OCI-LY3 (cell line): Measurements from ENCODE around the gene MUC5B.

Experiments
- H2AFZ ChIP-seq: fragments of 200-600, 300-600 bp; shearing (Covaris generic); 2 replicates; pipeline ENCODE4 v1.6.0; 2014; ENCODE audit warnings: antibody characterized with exemption, low read depth, low read length
- H3K27ac ChIP-seq: fragments of 200-600, 300-600 bp; sonication (generic); 2 replicates; pipeline ENCODE4 v1.5.1; 2014; ENCODE audit warnings: mild to moderate bottlenecking, low read length, moderate library complexity, mixed read lengths
- H3K27me3 ChIP-seq: fragments of 200-600, 300-600 bp; sonication (generic); 2 replicates; pipeline ENCODE4 v1.6.1; 2014; ENCODE audit warnings: low read depth, low read length, mixed read lengths
- H3K36me3 ChIP-seq: fragments of 200-600, 300-600 bp; sonication (generic); replicated peaks from 2 replicates; pipeline ENCODE3; 2014; ENCODE audit warnings: low read depth, low read length, mixed read lengths
- H3K4me1 ChIP-seq: fragments of 300-600, 200-600 bp; sonication (generic); 2 replicates; pipeline ENCODE4 v1.6.1; 2014; ENCODE audit warnings: low read length, mixed read lengths
- H3K4me2 ChIP-seq: fragments of 200-600, 300-600 bp; sonication (generic); 2 replicates; pipeline ENCODE4 v1.6.1; 2014; ENCODE audit warnings: low read length, mixed read lengths
- H3K4me3 ChIP-seq: fragments of 300-600, 200-600 bp; sonication (generic); 2 replicates; pipeline ENCODE4 v1.5.1; 2014; ENCODE audit warnings: antibody characterized with exemption, mild to moderate bottlenecking, low read length, moderate library complexity
- H3K79me2 ChIP-seq: fragments of 300-600, 200-600 bp; shearing (Covaris generic); 2 replicates; pipeline ENCODE4 v1.6.1; 2014; ENCODE audit warnings: mild to moderate bottlenecking, low read length, mixed read lengths
- H3K9ac ChIP-seq: fragments of 300-600, 200-600 bp; shearing (Covaris generic); 2 replicates; pipeline ENCODE4 v1.6.0; 2014; ENCODE audit warnings: mild to moderate bottlenecking, low read length, moderate library complexity
- H3K9me3 ChIP-seq: fragments of 200-600, 300-600 bp; shearing (Covaris generic); 2 replicates; pipeline ENCODE4 v1.6.1; 2014; ENCODE audit warnings: low read length, mixed read lengths; ENCODE audit not compliant: insufficient read depth
- H4K20me1 ChIP-seq: fragments of 200-600, 300-600 bp; sonication (generic); 2 replicates; pipeline ENCODE4 v1.6.1; 2016; ENCODE audit warnings: low read length, mixed read lengths; ENCODE audit not compliant: insufficient read depth
- CTCF ChIP-seq: fragments of 200-600, 300-600 bp; sonication (generic); IDR thresholded peaks from 2 replicates; pipeline ENCODE4 v1.5.1; 2014; ENCODE audit warnings: antibody characterized with exemption, low read length, low read depth
- EZH2phosphoT487 ChIP-seq: fragments of 200-600 bp; shearing (Covaris generic); IDR thresholded peaks from 2 replicates; pipeline ENCODE4 v1.6.1; 2018; ENCODE audit warnings: antibody characterized with exemption, mixed run types, low read depth

MUC5B gene

GRCh38 chr11:1192741-1193325 is 30.0 kb upstream of the MUC5B start:
- H2AFZ ChIP-seq, result no peak overlapping the region
- H4K20me1 ChIP-seq, result no peaks in the 10 kb centered on the region
- no peak overlapping the region for H3K4me2 ChIP-seq
- no peaks in the 10 kb centered on the region for H3K27me3 ChIP-seq
- no peaks in the 10 kb centered on the region for H3K79me2 ChIP-seq
- no peaks in the 10 kb centered on the region for H3K4me1 ChIP-seq
- TF ChIP-seq CTCF (no peak), EZH2phosphoT487 (no peak)
- no peaks in the 10 kb centered on the region for H3K9me3 ChIP-seq
- no peak overlapping the region for H3K4me3 ChIP-seq
- H3K27ac ChIP-seq, result no peak overlapping the region
- H3K36me3 ChIP-seq, result no peaks in the 10 kb centered on the region
- H3K9ac ChIP-seq, result no peak overlapping the region

GRCh38 chr11:1193326-1194230 is 29.3 kb upstream of the MUC5B start:
- no peak overlapping the region for H3K9ac ChIP-seq
- no peaks in the 10 kb centered on the region for H3K4me1 ChIP-seq
- H3K79me2 ChIP-seq, result no peaks in the 10 kb centered on the region
- H2AFZ ChIP-seq, result no peak overlapping the region
- no peak overlapping the region for H3K4me2 ChIP-seq
- H3K27me3 ChIP-seq, result no peaks in the 10 kb centered on the region
- no peaks in the 10 kb centered on the region for H3K9me3 ChIP-seq
- no peaks in the 10 kb centered on the region for H3K36me3 ChIP-seq
- H3K27ac ChIP-seq, result no peak overlapping the region
- TF ChIP-seq CTCF (no peak), EZH2phosphoT487 (no peak)
- no peaks in the 10 kb centered on the region for H4K20me1 ChIP-seq
- H3K4me3 ChIP-seq, result no peak overlapping the region

- Histone ChIP-seq H4K20me1 (no peaks in the 10 kb centered on the region), H3K27ac (no peak overlapping the region), H3K4me1 (no peaks in the 10 kb centered on the region), H3K27me3 (no peaks in the 10 kb centered on the region), H3K4me2 (no peak overlapping the region), H3K4me3 (no peak overlapping the region), H2AFZ (no peak overlapping the region), H3K36me3 (no peaks in the 10 kb centered on the region), H3K9ac (no peak overlapping the region), H3K9me3 (no peaks in the 10 kb centered on the region), H3K79me2 (no peaks in the 10 kb centered on the region)
- TF ChIP-seq EZH2phosphoT487, result no peak
- no peak for TF ChIP-seq CTCF
Measured at GRCh38 chr11:1194231-1194976, 28.5 kb upstream of the MUC5B start.
